Fibroblast of lung (primary cell): ENCODE measurements around the gene ACAA1.

Experiments used
- EZH2 ChIP-seq: IDR thresholded peaks from 2 replicates; pipeline ENCODE4 v1.5.1; 2012; ENCODE audit warnings: low read length, control low read depth, mild to moderate bottlenecking; ENCODE audit errors: missing control alignments
- TF ChIP-seq, protein P1 (sequence below), 2 donors: IDR thresholded peaks in 1 of 2; conservative IDR thresholded peaks in 1 of 2; 1 replicate in 1 of 2; 2 replicates in 1 of 2; pipeline ENCODE4 v1.5.1; 2011 to 2012; ENCODE audit warnings: low read length in 2 of 2, control low read depth in 1 of 2, inconsistent platforms in 1 of 2, low read depth in 1 of 2, mild to moderate bottlenecking in 1 of 2

DNA sequence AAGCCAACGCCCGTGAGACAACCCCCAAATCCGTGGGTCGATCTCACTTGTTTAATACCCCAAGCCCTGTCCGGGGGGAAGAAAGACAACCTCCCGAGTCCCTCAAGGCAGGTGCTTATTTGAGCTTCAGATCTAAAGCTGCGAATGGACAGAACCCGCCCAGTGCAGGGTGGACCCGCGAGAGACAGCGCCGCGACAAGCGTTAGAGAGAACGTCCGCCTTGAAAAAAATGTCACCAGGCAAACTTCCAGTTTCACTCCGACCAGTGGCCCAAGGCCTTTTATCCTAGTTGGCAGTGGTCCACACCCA lies 27.7 kb upstream of the ACAA1 start:
- TF ChIP-seq, protein P1, sequence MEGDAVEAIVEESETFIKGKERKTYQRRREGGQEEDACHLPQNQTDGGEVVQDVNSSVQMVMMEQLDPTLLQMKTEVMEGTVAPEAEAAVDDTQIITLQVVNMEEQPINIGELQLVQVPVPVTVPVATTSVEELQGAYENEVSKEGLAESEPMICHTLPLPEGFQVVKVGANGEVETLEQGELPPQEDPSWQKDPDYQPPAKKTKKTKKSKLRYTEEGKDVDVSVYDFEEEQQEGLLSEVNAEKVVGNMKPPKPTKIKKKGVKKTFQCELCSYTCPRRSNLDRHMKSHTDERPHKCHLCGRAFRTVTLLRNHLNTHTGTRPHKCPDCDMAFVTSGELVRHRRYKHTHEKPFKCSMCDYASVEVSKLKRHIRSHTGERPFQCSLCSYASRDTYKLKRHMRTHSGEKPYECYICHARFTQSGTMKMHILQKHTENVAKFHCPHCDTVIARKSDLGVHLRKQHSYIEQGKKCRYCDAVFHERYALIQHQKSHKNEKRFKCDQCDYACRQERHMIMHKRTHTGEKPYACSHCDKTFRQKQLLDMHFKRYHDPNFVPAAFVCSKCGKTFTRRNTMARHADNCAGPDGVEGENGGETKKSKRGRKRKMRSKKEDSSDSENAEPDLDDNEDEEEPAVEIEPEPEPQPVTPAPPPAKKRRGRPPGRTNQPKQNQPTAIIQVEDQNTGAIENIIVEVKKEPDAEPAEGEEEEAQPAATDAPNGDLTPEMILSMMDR (conservative IDR thresholded peaks at IDR 0.05 in 1 of 2, IDR thresholded peaks at IDR 0.05 in 1 of 2; ENCODE audit: low read depth in 1 of 2, low read length in 2 of 2), result no peak
- no peak for TF ChIP-seq EZH2
